Gastroesophageal sphincter (tissue), 3 donors: ENCODE results near the gene CDC42EP3.

Source experiments
- EP300 ChIP-seq: sonication (generic); formaldehyde crosslinking; IDR thresholded peaks from one replicate; pipeline ENCODE4 v1.6.1; 2017; ENCODE audit warnings: antibody characterized with exemption, mild to moderate bottlenecking
- POLR2A ChIP-seq, 2 donors: fragments of 450-650 bp; IDR thresholded peaks; one replicate each; pipeline ENCODE4 v1.6.1; 2017; ENCODE audit warnings: antibody characterized with exemption in 2 of 2, mild to moderate bottlenecking in 2 of 2, moderate library complexity in 1 of 2
- TF ChIP-seq, protein P1 (sequence below), 4 experiments: fragments of 200-600 bp in 2 of 4; fragments of 450-650 bp in 2 of 4; sonication (generic) in 1 of 4; IDR thresholded peaks; one replicate each; pipeline ENCODE4 v1.5.1; 2017 to 2019; ENCODE audit warnings: antibody characterized with exemption in 4 of 4, mild to moderate bottlenecking in 2 of 4, moderate library complexity in 2 of 4

DNA sequence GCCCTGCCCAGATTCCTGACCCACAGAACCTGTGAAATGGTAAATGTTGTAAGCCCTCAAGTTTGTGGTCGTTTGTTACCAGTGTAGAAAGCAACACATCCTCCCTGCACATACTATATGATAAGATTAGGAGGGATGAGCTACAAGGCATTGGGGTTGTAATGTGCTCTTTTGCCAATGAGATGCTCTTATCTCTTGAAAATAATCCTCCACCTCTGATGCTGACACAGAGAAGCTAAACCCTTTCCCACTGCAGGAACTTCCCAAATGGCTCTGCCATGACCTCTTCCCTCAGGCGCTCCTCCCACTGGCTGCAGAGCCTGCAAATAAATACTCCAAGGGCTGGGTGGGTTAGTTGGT is 23.5 kb downstream of the CDC42EP3 start:
- TF ChIP-seq, protein P1, sequence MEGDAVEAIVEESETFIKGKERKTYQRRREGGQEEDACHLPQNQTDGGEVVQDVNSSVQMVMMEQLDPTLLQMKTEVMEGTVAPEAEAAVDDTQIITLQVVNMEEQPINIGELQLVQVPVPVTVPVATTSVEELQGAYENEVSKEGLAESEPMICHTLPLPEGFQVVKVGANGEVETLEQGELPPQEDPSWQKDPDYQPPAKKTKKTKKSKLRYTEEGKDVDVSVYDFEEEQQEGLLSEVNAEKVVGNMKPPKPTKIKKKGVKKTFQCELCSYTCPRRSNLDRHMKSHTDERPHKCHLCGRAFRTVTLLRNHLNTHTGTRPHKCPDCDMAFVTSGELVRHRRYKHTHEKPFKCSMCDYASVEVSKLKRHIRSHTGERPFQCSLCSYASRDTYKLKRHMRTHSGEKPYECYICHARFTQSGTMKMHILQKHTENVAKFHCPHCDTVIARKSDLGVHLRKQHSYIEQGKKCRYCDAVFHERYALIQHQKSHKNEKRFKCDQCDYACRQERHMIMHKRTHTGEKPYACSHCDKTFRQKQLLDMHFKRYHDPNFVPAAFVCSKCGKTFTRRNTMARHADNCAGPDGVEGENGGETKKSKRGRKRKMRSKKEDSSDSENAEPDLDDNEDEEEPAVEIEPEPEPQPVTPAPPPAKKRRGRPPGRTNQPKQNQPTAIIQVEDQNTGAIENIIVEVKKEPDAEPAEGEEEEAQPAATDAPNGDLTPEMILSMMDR (IDR thresholded peaks at IDR 0.05), result no peak
- TF ChIP-seq POLR2A (IDR thresholded peaks at IDR 0.05), result no peak
- no peak for TF ChIP-seq EP300
